Prostate gland (tissue), 2 donors: ENCODE measurements around the gene ATE1. TPM values are rescaled to one million over a fixed set of nuclear protein-coding genes. Genes with fewer than 3 reads are reported as not detected.

Experiments
- DNase-seq: peaks from one replicate; pipeline ENCODE4 v3.0.0-alpha.2; 2019; ENCODE audit warnings: low spot score
- H3K27ac ChIP-seq, 2 donors: fragments of 200-600 bp; sonication (generic); 2 replicates each; pipeline ENCODE4 v1.5.1; 2017 to 2019
- H3K27me3 ChIP-seq: fragments of 200-600 bp; sonication (generic); replicated peaks from 2 replicates; pipeline ENCODE4 v1.5.1; 2019; ENCODE audit not compliant: insufficient read depth
- H3K36me3 ChIP-seq, 2 donors: fragments of 200-600 bp; sonication (generic); 1 replicate in 1 of 2; 2 replicates in 1 of 2; pipeline versions ENCODE4 v1.5.1 to v1.8.1; 2017 to 2019
- H3K4me1 ChIP-seq: fragments of 200-600 bp; sonication (generic); replicated peaks from 2 replicates; pipeline ENCODE4 v1.5.1; 2019
- H3K4me3 ChIP-seq, 2 donors: fragments of 200-600 bp; sonication (generic); 2 replicates each; pipeline ENCODE4 v1.5.1; 2017 to 2019
- H3K9me3 ChIP-seq: fragments of 200-600 bp; sonication (generic); 2 replicates; pipeline ENCODE4 v1.5.1; 2017
- POLR2A ChIP-seq: fragments of 450-650 bp; IDR thresholded peaks from one replicate; pipeline ENCODE4 v1.6.1; 2016; ENCODE audit warnings: antibody characterized with exemption, mild to moderate bottlenecking
- POLR2AphosphoS5 ChIP-seq: sonication (generic); formaldehyde crosslinking; IDR thresholded peaks from one replicate; pipeline ENCODE4 v1.6.1; 2017; ENCODE audit warnings: antibody characterized with exemption
- WGBS: methylation state at CpG from one replicate; pipeline ENCODE4 v1.1.5; 2018; 5-methylcytosine and 5-hydroxymethylcytosine counted together
- intact Hi-C: fragments of 100-400 bp; cut with DNase I; formaldehyde crosslinking; loops from one replicate; pipeline ENCODE4 v1.14.2; 2022
- total RNA-seq, 2 donors: library from RNA; depleted of rRNA; stranded (reverse); fragments of >200 nt; gene quantifications; one replicate each; pipeline ENCODE4 v1.1.0, GENCODE V29; 2016
- TF ChIP-seq, protein P1 (sequence below), 4 experiments: fragments of 200-600 bp in 2 of 4; fragments of 450-650 bp in 2 of 4; sonication (generic) in 2 of 4; IDR thresholded peaks; 1 replicate in 3 of 4; 2 replicates in 1 of 4; pipeline ENCODE4 v1.5.1; 2016 to 2019; ENCODE audit warnings: antibody characterized with exemption in 4 of 4, mild to moderate bottlenecking in 2 of 4, moderate library complexity in 2 of 4

Gene ATE1
- total RNA-seq, 2 donors from 2014 or later: 29.9 to 36.2 TPM

DNA sequence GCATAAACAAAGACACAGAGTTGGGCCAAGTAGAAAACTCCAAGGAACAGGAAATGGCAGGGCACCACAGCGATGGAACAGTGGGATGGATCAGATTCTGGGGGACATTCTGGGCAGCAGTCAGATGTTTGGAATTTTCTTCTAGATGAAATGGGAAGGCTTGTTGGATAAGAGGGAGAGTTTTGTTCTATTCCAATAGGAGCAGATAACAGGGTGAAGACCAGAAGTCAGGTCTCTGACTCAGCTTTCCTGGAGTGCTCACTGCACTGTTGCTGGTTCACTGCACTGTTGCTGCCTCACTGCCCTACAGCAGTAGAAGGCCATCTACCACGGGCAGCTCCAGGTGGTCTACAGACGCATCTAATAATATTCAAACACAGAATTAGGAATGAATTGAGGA, 135.6 kb downstream of the ATE1 start:
- H3K27ac ChIP-seq: no peak overlapping the region
- intact Hi-C loops: no loop called here
- H3K9me3 ChIP-seq: no peaks in the 10 kb centered on the region
- TF ChIP-seq POLR2A (no peak), POLR2AphosphoS5 (no peak)
- TF ChIP-seq, protein P1, sequence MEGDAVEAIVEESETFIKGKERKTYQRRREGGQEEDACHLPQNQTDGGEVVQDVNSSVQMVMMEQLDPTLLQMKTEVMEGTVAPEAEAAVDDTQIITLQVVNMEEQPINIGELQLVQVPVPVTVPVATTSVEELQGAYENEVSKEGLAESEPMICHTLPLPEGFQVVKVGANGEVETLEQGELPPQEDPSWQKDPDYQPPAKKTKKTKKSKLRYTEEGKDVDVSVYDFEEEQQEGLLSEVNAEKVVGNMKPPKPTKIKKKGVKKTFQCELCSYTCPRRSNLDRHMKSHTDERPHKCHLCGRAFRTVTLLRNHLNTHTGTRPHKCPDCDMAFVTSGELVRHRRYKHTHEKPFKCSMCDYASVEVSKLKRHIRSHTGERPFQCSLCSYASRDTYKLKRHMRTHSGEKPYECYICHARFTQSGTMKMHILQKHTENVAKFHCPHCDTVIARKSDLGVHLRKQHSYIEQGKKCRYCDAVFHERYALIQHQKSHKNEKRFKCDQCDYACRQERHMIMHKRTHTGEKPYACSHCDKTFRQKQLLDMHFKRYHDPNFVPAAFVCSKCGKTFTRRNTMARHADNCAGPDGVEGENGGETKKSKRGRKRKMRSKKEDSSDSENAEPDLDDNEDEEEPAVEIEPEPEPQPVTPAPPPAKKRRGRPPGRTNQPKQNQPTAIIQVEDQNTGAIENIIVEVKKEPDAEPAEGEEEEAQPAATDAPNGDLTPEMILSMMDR (IDR thresholded peaks at IDR 0.05): no peak
- DNase-seq: no peak
- H3K4me3 ChIP-seq: no peak overlapping the region
- WGBS: 88% methylated on average over 3 of the region's 3 CpGs
- H3K27me3 ChIP-seq: no peaks in the 10 kb centered on the region
- no peaks in the 10 kb centered on the region for H3K36me3 ChIP-seq
- H3K4me1 ChIP-seq: no peaks in the 10 kb centered on the region

DNA sequence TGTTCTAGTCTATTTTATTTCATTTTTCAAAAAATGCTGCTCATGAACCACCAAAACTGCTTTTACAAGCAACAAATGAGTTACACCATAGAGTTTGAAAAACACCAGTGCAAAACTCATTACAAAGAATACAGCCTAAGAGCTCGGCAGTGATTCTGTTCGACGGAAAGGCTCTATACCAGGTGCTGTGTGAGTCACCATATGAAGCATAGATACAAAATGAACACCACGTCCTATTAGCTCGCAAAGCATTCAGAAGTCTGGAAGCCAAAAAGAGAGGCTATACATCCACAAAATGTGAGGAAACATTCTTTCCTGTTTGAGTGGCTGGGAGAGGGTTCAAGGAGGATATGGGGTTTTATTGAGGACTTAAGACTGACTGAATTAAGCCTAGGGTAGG, 136.1 kb downstream of the ATE1 start:
- 92% methylated on average over 5 of the region's 5 CpGs for WGBS

GRCh38 chr10:121788717-121789116, 139.1 kb downstream of the ATE1 start:
- no peaks in the 10 kb centered on the region for H3K4me1 ChIP-seq
- WGBS: 72% methylated on average over 3 of the region's 3 CpGs
- no peak overlapping the region for H3K4me3 ChIP-seq
- H3K36me3 ChIP-seq: no peaks in the 10 kb centered on the region
- no peak overlapping the region for H3K27ac ChIP-seq
- intact Hi-C loops: no loop called here
- TF ChIP-seq, protein P1 (IDR thresholded peaks at IDR 0.05): no peak
- TF ChIP-seq POLR2AphosphoS5 (no peak), POLR2A (no peak)
- no peaks in the 10 kb centered on the region for H3K9me3 ChIP-seq
- no peak for DNase-seq
- no peaks in the 10 kb centered on the region for H3K27me3 ChIP-seq

More for the DNA sequence above, 136.1 kb downstream of the ATE1 start:
- TF ChIP-seq, protein P1 (IDR thresholded peaks at IDR 0.05): no peak
- TF ChIP-seq POLR2AphosphoS5 (no peak), POLR2A (no peak)
- intact Hi-C loops: no loop called here
- Histone ChIP-seq H3K27me3 (no peaks in the 10 kb centered on the region), H3K27ac (no peak overlapping the region), H3K4me1 (no peaks in the 10 kb centered on the region), H3K4me3 (no peak overlapping the region), H3K36me3 (no peaks in the 10 kb centered on the region), H3K9me3 (no peaks in the 10 kb centered on the region)
- no peak for DNase-seq

GRCh38 chr10:121788115-121788514, 139.7 kb downstream of the ATE1 start:
- H3K36me3 ChIP-seq: no peaks in the 10 kb centered on the region
- no peaks in the 10 kb centered on the region for H3K4me1 ChIP-seq
- H3K27me3 ChIP-seq: no peaks in the 10 kb centered on the region
- H3K4me3 ChIP-seq: no peak overlapping the region
- TF ChIP-seq POLR2A (no peak), POLR2AphosphoS5 (no peak)
- TF ChIP-seq, protein P1 (IDR thresholded peaks at IDR 0.05): no peak
- DNase-seq: no peak
- H3K27ac ChIP-seq: no peak overlapping the region
- intact Hi-C loops: no loop called here
- 53% methylated on average over 3 of the region's 3 CpGs for WGBS
- H3K9me3 ChIP-seq: no peaks in the 10 kb centered on the region

GRCh38 chr10:121787169-121787568, 140.7 kb downstream of the ATE1 start:
- no peaks in the 10 kb centered on the region for H3K4me1 ChIP-seq
- no peak overlapping the region for H3K27ac ChIP-seq
- 76% methylated on average over 2 of the region's 2 CpGs for WGBS
- TF ChIP-seq POLR2A: no peak
- TF ChIP-seq, protein P1 (IDR thresholded peaks at IDR 0.05): no peak
- no peak for TF ChIP-seq POLR2AphosphoS5
- DNase-seq: no peak
- no peaks in the 10 kb centered on the region for H3K36me3 ChIP-seq
- intact Hi-C loops: no loop called here
- H3K9me3 ChIP-seq: no peaks in the 10 kb centered on the region
- H3K27me3 ChIP-seq: no peaks in the 10 kb centered on the region
- H3K4me3 ChIP-seq: no peak overlapping the region
